Thymus (tissue), 11 donors: ENCODE results near the gene PILRB. TPM values are rescaled to one million over a fixed set of nuclear protein-coding genes. Genes with fewer than 3 reads are reported as not detected.
"Not testable (repeated sequence)": the region's sequence is repeated elsewhere in the genome, so short reads cannot be mapped to it uniquely, and the experiment has no call there.

Experiments
- DNase-seq, 9 donors: peaks; one replicate each; pipeline ENCODE4 v3.0.0-alpha.2; 2013; ENCODE audit warnings: low spot score in 9 of 9, low read depth in 6 of 9, missing footprints in 1 of 9
- H3K27ac ChIP-seq, 2 donors: one replicate each; pipeline ENCODE4 v1.5.1; 2013; ENCODE audit warnings: control low read depth in 1 of 2, low read depth in 1 of 2, low read length in 1 of 2, mild to moderate bottlenecking in 1 of 2, moderate library complexity in 1 of 2
- H3K27me3 ChIP-seq, 2 donors: one replicate each; pipeline ENCODE4 v1.5.1; 2013; ENCODE audit warnings: low read length in 1 of 2; ENCODE audit not compliant: control insufficient read depth in 2 of 2, insufficient read depth in 1 of 2
- H3K36me3 ChIP-seq, 2 donors: one replicate each; pipeline ENCODE4 v1.5.1; 2013; ENCODE audit warnings: low read length in 1 of 2, mild to moderate bottlenecking in 1 of 2, moderate library complexity in 1 of 2; ENCODE audit not compliant: control insufficient read depth in 2 of 2, insufficient read depth in 2 of 2
- H3K4me1 ChIP-seq, 2 donors: one replicate each; pipeline ENCODE4 v1.5.1; 2013; ENCODE audit warnings: low read length in 2 of 2; ENCODE audit not compliant: control insufficient read depth in 2 of 2, insufficient read depth in 2 of 2
- H3K4me3 ChIP-seq, 2 donors: one replicate each; pipeline ENCODE4 v1.5.1; 2013; ENCODE audit warnings: low read length in 2 of 2, control low read depth in 1 of 2, mild to moderate bottlenecking in 1 of 2
- H3K9me3 ChIP-seq, 2 donors: one replicate each; pipeline ENCODE4 v1.5.1; 2013; ENCODE audit warnings: low read length in 1 of 2, mild to moderate bottlenecking in 1 of 2; ENCODE audit not compliant: control insufficient read depth in 2 of 2, insufficient read depth in 1 of 2
- WGBS: extraction: QIAGEN DNeasy Blood & Tissue Kit; methylation state at CpG from one replicate; pipeline ENCODE4 v1.1.7; 2013; 5-methylcytosine and 5-hydroxymethylcytosine counted together
- polyA plus RNA-seq: library from polyadenylated mRNA; stranded (reverse); fragments of 200-250 nt; gene quantifications from one replicate; pipeline ENCODE4 v1.2.3, GENCODE V29; 2013
- total RNA-seq: library from RNA; stranded (reverse); fragments of 120-200 nt; gene quantifications from one replicate; pipeline ENCODE4 v1.2.4, GENCODE V29; 2013
- donor health status: healthy.

PILRB gene
- total and polyA plus RNA-seq, 2 donors, result 19.5 to 128 TPM

DNA sequence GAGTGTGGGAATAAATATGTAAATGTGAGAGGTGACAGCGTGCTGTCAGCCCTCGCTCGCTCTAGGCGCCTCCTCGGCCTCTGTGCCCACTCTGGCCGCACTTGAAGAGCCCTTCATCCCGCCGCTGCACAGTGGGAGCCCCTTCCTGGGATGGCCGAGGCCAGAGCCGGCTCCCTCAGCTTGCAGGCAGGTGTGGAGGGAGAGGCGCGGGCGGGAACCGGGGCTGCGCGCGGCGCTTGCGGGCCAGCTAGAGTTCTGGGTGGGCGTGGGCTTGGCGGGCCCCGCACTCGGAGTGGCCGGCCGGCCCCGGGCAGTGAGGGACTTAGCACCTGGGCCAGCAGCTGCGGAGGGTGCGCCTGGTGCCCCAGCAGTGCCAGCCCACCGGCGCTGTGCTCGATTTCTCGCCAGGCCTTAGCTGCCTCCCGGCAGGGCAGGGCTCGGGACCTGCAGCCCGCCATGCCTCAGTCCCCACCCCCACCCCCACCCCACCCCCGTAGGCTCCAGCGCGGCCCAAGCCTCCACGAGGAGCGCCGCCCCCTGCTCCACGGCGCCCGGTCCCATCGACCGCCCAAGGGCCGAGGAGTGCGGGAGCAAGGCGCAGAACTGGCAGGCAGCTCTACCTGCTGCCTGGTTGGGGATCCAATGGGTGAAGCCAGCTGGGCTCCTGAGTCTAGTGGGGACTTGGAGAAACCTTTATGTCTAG lies 23.8 kb downstream of the PILRB start:
- H3K27ac ChIP-seq, H3K4me3 ChIP-seq, H3K4me1 ChIP-seq, DNase-seq, H3K36me3 ChIP-seq, H3K27me3 ChIP-seq, H3K9me3 ChIP-seq: not testable (repeated sequence)
- 98% methylated on average over 49 of the region's 49 CpGs for WGBS

- not testable (repeated sequence) for H3K4me3 ChIP-seq, H3K36me3 ChIP-seq, H3K4me1 ChIP-seq, DNase-seq, H3K9me3 ChIP-seq, H3K27me3 ChIP-seq
- H3K27ac ChIP-seq, result peak overlapping the region in 1 of 2 donors; percentile 18
- 74% methylated on average over 8 of the region's 8 CpGs for WGBS
Measured at GRCh38 chr7:100382234-100382853, 24.4 kb downstream of the PILRB start.

GRCh38 chr7:100384628-100385294 lies 26.8 kb downstream of the PILRB start:
- Histone ChIP-seq H3K27ac (no peak overlapping the region), H3K27me3 (no peaks in the 10 kb centered on the region)
- 97% methylated on average over 6 of the region's 6 CpGs for WGBS

GRCh38 chr7:100386940-100387339 lies 29.0 kb downstream of the PILRB start:
- no peak overlapping the region for H3K4me3 ChIP-seq
- no peaks in the 10 kb centered on the region for H3K27me3 ChIP-seq
- no peaks in the 10 kb centered on the region for H3K36me3 ChIP-seq
- peaks cover 0 to 5% of the 10 kb centered on the region in 2 donors for H3K4me1 ChIP-seq
- DNase-seq, result no peak
- no peak overlapping the region for H3K27ac ChIP-seq
- WGBS, result 91% methylated on average over 5 of the region's 5 CpGs
- H3K9me3 ChIP-seq, result no peaks in the 10 kb centered on the region

More at GRCh38 chr7:100384628-100385294, 26.8 kb downstream of the PILRB start:
- DNase-seq, result no peak
- Histone ChIP-seq H3K4me1 (peaks cover 0 to 2% of the 10 kb centered on the region in 2 donors), H3K4me3 (no peak overlapping the region), H3K36me3 (no peaks in the 10 kb centered on the region), H3K9me3 (no peaks in the 10 kb centered on the region)

- H3K4me3 ChIP-seq, result no peak overlapping the region
- H3K27ac ChIP-seq, result no peak overlapping the region
- DNase-seq, result no peak
- H3K4me1 ChIP-seq, result peaks cover 0 to 3% of the 10 kb centered on the region in 2 donors
- 98% methylated on average over 2 of the region's 2 CpGs for WGBS
- no peaks in the 10 kb centered on the region for H3K36me3 ChIP-seq
- no peaks in the 10 kb centered on the region for H3K9me3 ChIP-seq
- H3K27me3 ChIP-seq, result no peaks in the 10 kb centered on the region
Measured at GRCh38 chr7:100387695-100388094, 29.8 kb downstream of the PILRB start.

DNA sequence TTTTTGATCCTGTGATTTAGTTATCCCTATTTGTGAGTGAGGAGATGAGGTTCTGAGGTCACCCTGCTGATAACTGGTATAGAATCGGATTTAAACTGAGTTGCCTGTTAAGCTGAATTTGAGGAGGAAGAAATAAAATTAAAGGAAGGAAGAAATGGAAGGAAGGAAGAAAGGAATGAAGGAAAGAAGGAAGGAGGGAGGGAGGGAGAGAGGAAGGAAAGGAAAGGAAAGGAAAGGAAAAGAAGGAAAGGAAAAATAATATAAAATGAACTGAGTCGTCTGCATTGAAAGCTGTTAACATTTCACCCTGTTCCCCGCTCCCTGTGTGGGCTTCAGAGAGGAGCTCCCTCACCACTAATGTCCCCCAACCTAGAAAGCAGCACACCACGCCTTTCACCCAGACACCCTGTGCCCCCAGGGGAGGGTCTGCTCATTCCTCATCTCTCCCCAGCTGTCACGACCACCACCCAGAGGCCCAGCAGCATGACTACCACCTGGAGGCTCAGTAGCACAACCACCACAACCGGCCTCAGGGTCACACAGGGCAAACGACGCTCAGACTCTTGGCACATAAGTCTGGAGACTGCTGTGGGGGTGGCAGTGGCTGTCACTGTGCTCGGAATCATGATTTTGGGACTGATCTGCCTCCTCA lies 31.6 kb downstream of the PILRB start:
- H3K36me3 ChIP-seq, result no peaks in the 10 kb centered on the region
- WGBS, result 90% methylated on average over 9 of the region's 9 CpGs
- no peaks in the 10 kb centered on the region for H3K27me3 ChIP-seq

GRCh38 chr7:100390286-100391009 lies 32.5 kb downstream of the PILRB start:
- Histone ChIP-seq H3K9me3 (no peaks in the 10 kb centered on the region), H3K27me3 (no peaks in the 10 kb centered on the region), H3K4me3 (no peak overlapping the region), H3K36me3 (no peaks in the 10 kb centered on the region), H3K27ac (no peak overlapping the region), H3K4me1 (peaks cover 0 to 7% of the 10 kb centered on the region in 2 donors)
- no peak for DNase-seq
- WGBS, result 93% methylated on average over 3 of the region's 3 CpGs

More for the DNA sequence above, 31.6 kb downstream of the PILRB start:
- Histone ChIP-seq H3K9me3 (no peaks in the 10 kb centered on the region), H3K27ac (no peak overlapping the region), H3K4me1 (peaks cover 0 to 7% of the 10 kb centered on the region in 2 donors), H3K4me3 (no peak overlapping the region)
- DNase-seq, result no peak

DNA sequence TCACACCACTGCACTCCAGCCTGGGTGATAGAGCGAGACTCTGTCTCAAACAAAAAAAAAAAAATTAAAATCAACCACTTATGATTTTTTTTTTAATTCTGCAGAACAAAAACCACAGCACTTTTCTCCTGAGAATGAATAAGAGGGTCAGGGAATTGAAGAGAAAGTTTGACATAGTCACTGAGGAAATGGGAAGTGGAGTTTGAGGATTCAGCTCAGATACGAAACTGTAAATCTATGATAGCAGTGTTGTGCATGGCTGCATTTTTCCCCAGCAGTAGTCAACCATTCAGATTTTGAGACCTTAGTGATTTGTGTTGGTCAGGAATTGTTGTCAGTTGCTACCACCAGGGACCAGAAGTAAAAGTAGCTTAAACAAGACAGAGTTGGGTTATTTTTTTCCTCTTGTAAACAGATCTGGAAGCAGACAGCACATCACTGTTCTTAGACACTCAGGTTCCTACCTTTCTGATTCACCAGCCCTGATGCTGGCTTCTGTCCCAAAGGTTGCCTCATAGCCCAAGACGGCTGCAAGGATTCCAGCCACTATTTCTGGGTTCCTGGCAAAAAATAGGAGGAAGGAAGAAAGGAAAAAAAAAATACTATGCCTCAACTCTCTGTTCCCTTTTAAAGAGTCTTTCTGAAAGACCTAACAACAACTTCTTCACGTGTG lies 35.5 kb downstream of the PILRB start:
- peaks cover 0 to 20% of the 10 kb centered on the region in 2 donors for H3K4me1 ChIP-seq
- H3K27me3 ChIP-seq, result no peaks in the 10 kb centered on the region
- no peak overlapping the region for H3K27ac ChIP-seq
- H3K36me3 ChIP-seq, result no peaks in the 10 kb centered on the region
- DNase-seq, result no peak
- H3K9me3 ChIP-seq, result no peaks in the 10 kb centered on the region
- WGBS, result 88% methylated on average over 4 of the region's 4 CpGs
- no peak overlapping the region for H3K4me3 ChIP-seq
